Measurements from ENCODE around the gene SDHC. TPM values are rescaled to one million over a fixed set of nuclear protein-coding genes. Genes with fewer than 3 reads are reported as not detected.
"Not testable (repeated sequence)": the region's sequence is repeated elsewhere in the genome, so short reads cannot be mapped to it uniquely, and the experiment has no call there.

Gene SDHC
- total and polyA plus RNA-seq, 2 donors: 19.8 to 93.5 TPM

DNA sequence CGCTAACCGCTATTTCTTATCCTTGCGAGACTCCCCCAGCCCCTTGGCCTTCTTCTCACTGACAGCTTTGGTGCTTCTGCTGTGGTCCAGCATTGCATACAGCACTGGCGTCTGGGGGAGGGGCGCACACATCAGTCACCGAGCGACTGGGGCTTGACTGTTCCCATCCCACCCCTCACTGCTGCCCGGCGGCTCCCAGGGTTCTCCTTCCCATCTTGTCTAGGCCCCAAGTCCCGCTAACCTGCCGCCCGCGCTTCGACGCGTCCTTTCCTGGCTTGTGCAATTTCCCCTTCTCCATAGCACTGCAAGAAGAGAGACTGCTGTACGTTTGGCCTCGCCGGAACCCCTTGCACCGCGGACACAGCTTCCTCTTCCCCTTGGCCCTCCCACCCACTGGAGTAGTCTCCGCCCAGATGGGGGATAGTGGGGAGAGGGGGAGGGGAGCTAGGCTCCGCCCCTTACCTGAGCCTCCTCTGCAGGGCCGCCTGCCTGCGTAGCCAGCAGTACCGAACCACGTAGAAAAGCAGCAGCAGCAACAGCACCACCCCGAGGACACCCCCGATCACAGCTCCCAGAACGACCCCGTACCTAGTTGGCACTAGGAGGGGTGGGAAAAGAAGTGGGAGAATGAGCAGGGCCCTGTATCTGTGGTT, 8.2 kb upstream of the SDHC start:
- DNase-seq (ENCODE audit: low read depth in 6 of 9, low spot score in 9 of 9): peak; percentile 76 to 94 (median 86)
- 2% methylated on average over 31 of the region's 31 CpGs for WGBS

DNA sequence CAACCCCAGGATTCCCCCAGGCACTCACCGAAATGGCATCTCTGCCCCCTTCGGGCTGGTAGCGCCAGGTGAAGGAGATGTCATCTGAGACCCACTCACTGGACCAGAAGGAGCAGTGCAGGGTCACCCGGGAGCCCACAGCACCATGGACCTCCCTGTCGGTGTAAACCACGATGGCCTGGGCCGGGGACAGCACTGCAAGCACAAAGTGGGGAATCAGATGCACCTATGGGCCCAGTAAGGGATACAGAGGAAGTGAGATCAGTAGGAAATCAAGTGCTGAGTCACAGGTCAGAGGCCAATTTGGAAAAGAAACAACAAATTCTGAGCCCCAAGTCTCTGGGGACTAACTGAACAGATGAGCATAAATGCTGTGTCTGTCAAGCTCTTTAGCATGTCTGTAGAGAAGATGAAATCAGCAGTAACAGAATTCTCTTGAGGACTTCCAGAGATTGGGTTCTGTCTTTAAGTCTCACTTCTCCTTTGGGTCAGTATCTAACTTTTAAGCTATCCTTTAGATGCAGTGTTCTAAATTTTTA, 6.9 kb upstream of the SDHC start:
- DNase-seq (ENCODE audit: low read depth in 6 of 9, low spot score in 9 of 9): peak in 1 of 9 donors; percentile 22
- H3K4me3 ChIP-seq (ENCODE audit: low read length in 2 of 2): no peak overlapping the region
- peaks cover 2 to 6% of the 10 kb centered on the region in 2 donors for H3K27me3 ChIP-seq (ENCODE audit: control insufficient read depth in 2 of 2, insufficient read depth in 1 of 2, low read length in 1 of 2)
- H3K4me1 ChIP-seq (ENCODE audit: control insufficient read depth in 2 of 2, insufficient read depth in 2 of 2, low read length in 2 of 2): peaks cover 8 to 13% of the 10 kb centered on the region in 2 donors
- 95% methylated on average over 7 of the region's 7 CpGs for WGBS
- H3K9me3 ChIP-seq (ENCODE audit: control insufficient read depth in 2 of 2, insufficient read depth in 1 of 2, low read length in 1 of 2): no peaks in the 10 kb centered on the region
- peak overlapping the region in 1 of 2 donors; percentile 26 for H3K27ac ChIP-seq (ENCODE audit: low read depth in 1 of 2, low read length in 1 of 2)
- no peaks in the 10 kb centered on the region for H3K36me3 ChIP-seq (ENCODE audit: control insufficient read depth in 2 of 2, insufficient read depth in 2 of 2, low read length in 1 of 2)

More for the DNA sequence above, 8.2 kb upstream of the SDHC start:
- Histone ChIP-seq H3K4me1 (ENCODE audit: control insufficient read depth in 2 of 2, insufficient read depth in 2 of 2, low read length in 2 of 2) (peaks cover 8 to 13% of the 10 kb centered on the region in 2 donors), H3K9me3 (ENCODE audit: control insufficient read depth in 2 of 2, insufficient read depth in 1 of 2, low read length in 1 of 2) (no peaks in the 10 kb centered on the region), H3K27ac (ENCODE audit: low read depth in 1 of 2, low read length in 1 of 2) (peak overlapping the region; percentile 40 to 75), H3K36me3 (ENCODE audit: control insufficient read depth in 2 of 2, insufficient read depth in 2 of 2, low read length in 1 of 2) (no peaks in the 10 kb centered on the region), H3K27me3 (ENCODE audit: control insufficient read depth in 2 of 2, insufficient read depth in 1 of 2, low read length in 1 of 2) (peaks cover 2 to 6% of the 10 kb centered on the region in 2 donors), H3K4me3 (ENCODE audit: low read length in 2 of 2) (peak overlapping the region; percentile 71 to 90)

DNA sequence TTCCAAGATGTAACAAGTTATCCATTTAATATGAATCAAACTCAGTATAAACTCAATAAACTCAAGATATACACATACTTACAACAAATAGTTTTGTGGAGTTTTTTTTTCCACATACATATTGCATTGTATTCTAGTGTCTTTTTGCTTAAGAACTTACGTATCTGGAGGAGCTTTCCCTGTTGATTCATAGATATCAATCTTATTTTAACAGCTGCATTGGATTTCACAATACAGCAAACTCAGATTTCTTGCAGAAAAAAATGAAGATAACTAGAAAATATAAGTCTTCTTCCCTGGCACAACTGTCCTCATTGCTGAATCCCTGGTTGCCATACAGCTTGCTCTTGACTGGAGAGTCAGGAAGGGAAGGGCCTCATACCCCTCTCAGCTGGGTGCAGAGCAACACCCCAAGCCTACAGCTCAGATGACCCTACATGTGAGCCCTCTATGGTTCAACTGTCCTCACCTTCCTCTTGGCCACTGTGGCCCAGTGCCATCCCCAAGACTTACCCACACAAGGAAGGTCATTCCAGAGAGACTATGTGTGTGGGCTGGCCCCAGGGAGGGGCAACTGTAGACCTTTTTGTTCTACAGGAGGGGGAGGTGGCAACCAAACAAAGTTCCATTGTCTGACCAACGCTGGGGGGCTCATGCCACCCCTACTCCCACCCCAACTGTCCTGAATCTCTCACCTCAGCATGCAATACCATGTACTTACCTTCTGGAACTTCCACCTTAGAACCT, 6.1 kb upstream of the SDHC start:
- 77% methylated on average over 2 of the region's 2 CpGs for WGBS
- Histone ChIP-seq H3K4me1 (ENCODE audit: control insufficient read depth in 2 of 2, insufficient read depth in 2 of 2, low read length in 2 of 2) (peaks cover 8 to 13% of the 10 kb centered on the region in 2 donors), H3K27me3 (ENCODE audit: control insufficient read depth in 2 of 2, insufficient read depth in 1 of 2, low read length in 1 of 2) (peaks cover 2 to 6% of the 10 kb centered on the region in 2 donors), H3K9me3 (ENCODE audit: control insufficient read depth in 2 of 2, insufficient read depth in 1 of 2, low read length in 1 of 2) (no peaks in the 10 kb centered on the region), H3K4me3 (ENCODE audit: low read length in 2 of 2) (no peak overlapping the region), H3K27ac (ENCODE audit: low read depth in 1 of 2, low read length in 1 of 2) (no peak overlapping the region), H3K36me3 (ENCODE audit: control insufficient read depth in 2 of 2, insufficient read depth in 2 of 2, low read length in 1 of 2) (no peaks in the 10 kb centered on the region)
- no peak for DNase-seq (ENCODE audit: low read depth in 6 of 9, low spot score in 9 of 9)

- WGBS: 76% methylated on average over 2 of the region's 2 CpGs
- no peak within 1 kb of the TSS for H3K27ac ChIP-seq (ENCODE audit: low read depth in 1 of 2, low read length in 1 of 2)
- H3K4me3 ChIP-seq (ENCODE audit: low read length in 2 of 2): no peak within 1 kb of the TSS
- DNase-seq (ENCODE audit: low read depth in 6 of 9, low spot score in 9 of 9): no peak
- no peaks in the 10 kb centered on the region for H3K9me3 ChIP-seq (ENCODE audit: control insufficient read depth in 2 of 2, insufficient read depth in 1 of 2, low read length in 1 of 2)
- peaks cover 12 to 17% of the 10 kb centered on the region in 2 donors for H3K4me1 ChIP-seq (ENCODE audit: control insufficient read depth in 2 of 2, insufficient read depth in 2 of 2, low read length in 2 of 2)
- H3K36me3 ChIP-seq (ENCODE audit: control insufficient read depth in 2 of 2, insufficient read depth in 2 of 2, low read length in 1 of 2): no peaks in the 10 kb centered on the region
- peaks cover 2 to 6% of the 10 kb centered on the region in 2 donors for H3K27me3 ChIP-seq (ENCODE audit: control insufficient read depth in 2 of 2, insufficient read depth in 1 of 2, low read length in 1 of 2)
Observed at GRCh38 chr1:161309868-161310267, 4.3 kb upstream of the SDHC start, which contains the start of gene MPZ. Gene MPZ, minus strand, starts transcription at chr1:161309968. Its CDS starts 63 bp downstream, at chr1:161309905.

DNA sequence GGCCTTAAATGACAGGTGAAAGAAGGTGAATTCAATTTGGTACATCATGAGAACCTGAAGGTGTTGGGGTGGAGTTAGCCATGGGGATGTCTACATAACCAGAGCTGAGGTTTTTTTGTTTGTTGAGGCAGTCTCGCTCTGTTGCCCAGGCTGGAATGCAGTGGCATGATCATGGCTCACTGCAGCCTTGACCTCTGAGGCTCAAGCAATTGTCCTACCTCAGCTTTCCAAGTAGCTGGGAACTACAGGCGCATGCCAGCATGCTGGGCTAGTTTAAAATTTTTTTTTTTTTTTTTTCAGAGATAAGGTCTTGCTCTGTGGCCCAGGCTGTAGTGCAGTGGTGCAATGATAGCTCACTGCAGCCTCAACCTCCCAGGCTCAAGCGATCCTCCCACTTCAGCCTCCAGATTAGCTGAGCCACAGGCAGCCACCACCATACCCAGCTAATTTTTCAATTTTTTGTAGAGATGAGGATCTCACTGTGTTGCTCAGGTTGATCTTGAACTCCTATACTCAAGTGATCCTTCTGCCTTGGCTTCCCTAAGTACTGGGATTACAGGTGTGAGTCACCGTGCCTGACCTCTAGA, 2.5 kb upstream of the SDHC start:
- WGBS: 98% methylated on average over 4 of the region's 4 CpGs
- no peak for DNase-seq (ENCODE audit: low read depth in 6 of 9, low spot score in 9 of 9)

DNA sequence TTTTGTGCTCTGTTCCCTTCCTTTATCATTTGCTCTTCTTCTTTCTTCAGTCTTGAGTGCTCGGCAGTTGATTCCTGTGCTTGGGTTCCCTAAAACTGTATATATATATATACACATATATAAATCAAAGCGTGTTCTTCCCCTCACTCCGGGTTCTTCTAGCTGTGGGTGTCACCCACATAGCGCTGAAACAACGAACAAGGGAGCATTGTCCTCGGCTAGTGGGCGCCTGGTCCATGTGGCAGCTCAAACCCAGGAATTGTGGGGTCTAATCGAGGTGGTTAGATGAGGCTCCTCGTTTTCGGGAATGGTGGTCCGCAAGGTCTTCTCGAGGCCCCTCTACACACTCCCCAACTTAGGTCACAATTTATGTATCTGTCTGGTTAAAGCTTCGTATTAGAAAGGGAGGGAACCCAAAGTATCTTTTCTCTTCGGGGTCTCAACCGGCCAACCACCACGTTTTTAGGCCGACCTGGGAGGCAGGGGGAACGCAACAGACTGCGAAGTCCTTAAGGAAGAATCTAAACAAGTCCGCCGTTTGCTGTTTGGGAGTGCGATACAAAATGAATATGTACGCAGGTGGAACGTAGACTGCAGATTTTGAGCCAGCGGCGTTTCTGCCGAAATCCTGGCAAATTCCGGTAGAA, 504 bp upstream of the SDHC start:
- Histone ChIP-seq H3K9me3 (ENCODE audit: control insufficient read depth in 2 of 2, insufficient read depth in 1 of 2, low read length in 1 of 2) (no peaks in the 10 kb centered on the region), H3K27me3 (ENCODE audit: control insufficient read depth in 2 of 2, insufficient read depth in 1 of 2, low read length in 1 of 2) (peaks cover 2 to 5% of the 10 kb centered on the region in 2 donors), H3K4me1 (ENCODE audit: control insufficient read depth in 2 of 2, insufficient read depth in 2 of 2, low read length in 2 of 2) (peaks cover 9 to 12% of the 10 kb centered on the region in 2 donors), H3K4me3 (ENCODE audit: low read length in 2 of 2) (peak overlapping the region; percentile 77), H3K36me3 (ENCODE audit: control insufficient read depth in 2 of 2, insufficient read depth in 2 of 2, low read length in 1 of 2) (no peaks in the 10 kb centered on the region), H3K27ac (ENCODE audit: low read depth in 1 of 2, low read length in 1 of 2) (peak overlapping the region; percentile 91 to 92)
- no peak for DNase-seq (ENCODE audit: low read depth in 6 of 9, low spot score in 9 of 9)
- WGBS: 41% methylated on average over 28 of the region's 28 CpGs

More for the DNA sequence above, 2.5 kb upstream of the SDHC start:
- Histone ChIP-seq H3K36me3 (ENCODE audit: control insufficient read depth in 2 of 2, insufficient read depth in 2 of 2, low read length in 1 of 2) (no peaks in the 10 kb centered on the region), H3K9me3 (ENCODE audit: control insufficient read depth in 2 of 2, insufficient read depth in 1 of 2, low read length in 1 of 2) (no peaks in the 10 kb centered on the region), H3K27ac (ENCODE audit: low read depth in 1 of 2, low read length in 1 of 2) (no peak overlapping the region), H3K4me3 (ENCODE audit: low read length in 2 of 2) (no peak overlapping the region), H3K27me3 (ENCODE audit: control insufficient read depth in 2 of 2, insufficient read depth in 1 of 2, low read length in 1 of 2) (peaks cover 2 to 6% of the 10 kb centered on the region in 2 donors), H3K4me1 (ENCODE audit: control insufficient read depth in 2 of 2, insufficient read depth in 2 of 2, low read length in 2 of 2) (peaks cover 9 to 12% of the 10 kb centered on the region in 2 donors)

- not testable (repeated sequence) for H3K9me3 ChIP-seq (ENCODE audit: control insufficient read depth in 2 of 2, insufficient read depth in 1 of 2, low read length in 1 of 2); H3K4me3 ChIP-seq (ENCODE audit: low read length in 2 of 2); DNase-seq (ENCODE audit: low read depth in 6 of 9, low spot score in 9 of 9); H3K36me3 ChIP-seq (ENCODE audit: control insufficient read depth in 2 of 2, insufficient read depth in 2 of 2, low read length in 1 of 2); H3K27ac ChIP-seq (ENCODE audit: low read depth in 1 of 2, low read length in 1 of 2); H3K27me3 ChIP-seq (ENCODE audit: control insufficient read depth in 2 of 2, insufficient read depth in 1 of 2, low read length in 1 of 2)
- H3K4me1 ChIP-seq (ENCODE audit: control insufficient read depth in 2 of 2, insufficient read depth in 2 of 2, low read length in 2 of 2): peaks cover 9 to 12% of the 10 kb centered on the region in 2 donors
- WGBS: 96% methylated on average over 17 of the region's 17 CpGs
Observed at GRCh38 chr1:161315841-161316674, 1.9 kb downstream of the SDHC start.

DNA sequence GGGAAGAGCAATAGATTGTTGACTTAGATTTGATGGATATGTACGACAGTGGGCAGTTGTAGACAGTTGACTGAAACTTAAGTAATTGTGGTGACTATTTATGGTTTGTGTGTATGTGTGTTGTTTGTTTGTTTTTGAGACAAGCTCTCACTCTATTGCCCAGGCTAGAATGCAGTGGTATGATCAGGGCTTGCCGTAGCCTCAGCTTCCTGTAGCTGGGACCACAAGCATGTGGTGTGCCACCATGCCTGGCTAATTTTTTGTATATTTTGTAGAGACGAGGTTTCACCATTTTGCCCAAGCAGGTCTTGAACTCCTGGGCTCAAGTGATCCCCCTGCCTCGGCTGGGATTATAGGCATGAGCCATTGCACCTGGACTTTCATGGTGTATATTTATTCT, 9.8 kb downstream of the SDHC start:
- Histone ChIP-seq H3K36me3 (ENCODE audit: control insufficient read depth in 2 of 2, insufficient read depth in 2 of 2, low read length in 1 of 2) (peaks cover 23 to 24% of the 10 kb centered on the region in 2 donors), H3K27ac (ENCODE audit: low read depth in 1 of 2, low read length in 1 of 2) (no peak overlapping the region), H3K9me3 (ENCODE audit: control insufficient read depth in 2 of 2, insufficient read depth in 1 of 2, low read length in 1 of 2) (no peaks in the 10 kb centered on the region), H3K4me1 (ENCODE audit: control insufficient read depth in 2 of 2, insufficient read depth in 2 of 2, low read length in 2 of 2) (no peaks in the 10 kb centered on the region), H3K27me3 (ENCODE audit: control insufficient read depth in 2 of 2, insufficient read depth in 1 of 2, low read length in 1 of 2) (no peaks in the 10 kb centered on the region), H3K4me3 (ENCODE audit: low read length in 2 of 2) (no peak overlapping the region)
- no peak for DNase-seq (ENCODE audit: low read depth in 6 of 9, low spot score in 9 of 9)
- 71% methylated on average over 4 of the region's 4 CpGs for WGBS
